OCI-LY3 (cell line): ENCODE measurements around the gene PIEZO1.
A peak's percentile ranks its signal among the peaks of the same experiment; 100 is the strongest.

Experiments used
- EZH2phosphoT487 ChIP-seq: fragments of 200-600 bp; shearing (Covaris generic); IDR thresholded peaks from 2 replicates; pipeline ENCODE4 v1.6.1; 2018; ENCODE audit warnings: antibody characterized with exemption, mixed run types, low read depth
- TF ChIP-seq, protein P1 (sequence below): fragments of 200-600, 300-600 bp; sonication (generic); IDR thresholded peaks from 2 replicates; pipeline ENCODE4 v1.5.1; 2014; ENCODE audit warnings: antibody characterized with exemption, low read length, low read depth

DNA sequence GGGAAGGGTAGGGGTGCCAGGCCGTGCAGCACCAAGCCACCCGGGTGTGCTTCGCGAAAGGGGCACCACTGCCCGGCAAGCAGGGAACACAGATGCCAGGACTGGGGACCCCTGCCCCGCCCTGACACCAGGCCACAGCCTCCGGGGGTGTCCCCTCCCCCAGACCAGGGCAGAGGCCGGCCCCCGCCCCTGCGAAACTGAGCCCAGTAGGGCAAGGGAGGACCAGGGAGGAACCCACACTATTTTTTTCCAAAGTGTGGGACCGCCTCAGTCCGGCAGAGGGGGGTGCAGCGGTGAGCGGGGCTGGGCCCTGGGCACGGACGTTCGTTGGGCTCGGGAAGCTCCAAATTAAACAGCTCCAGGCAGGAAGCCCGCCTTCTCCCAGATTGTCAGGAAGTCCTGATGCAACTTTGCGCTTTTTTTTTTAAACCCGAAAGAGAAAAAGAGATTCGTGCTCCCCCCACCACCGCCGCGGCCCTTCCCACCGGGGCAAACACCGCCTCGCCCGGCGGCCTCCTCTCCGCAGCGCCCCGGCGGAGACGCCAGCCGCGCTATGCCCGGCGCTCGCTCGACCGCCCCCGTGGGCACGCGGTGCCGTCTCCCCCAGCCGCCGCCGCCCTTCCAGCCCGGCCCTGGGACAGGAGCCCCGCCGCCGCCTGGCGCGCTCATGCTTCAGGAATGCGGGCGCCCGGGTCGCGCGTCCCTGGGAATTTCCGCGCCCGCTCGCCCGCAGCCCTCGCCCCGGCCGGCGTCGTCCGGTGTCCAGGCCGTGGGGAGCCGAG lies 755 bp downstream of the PIEZO1 start:
- TF ChIP-seq, protein P1, sequence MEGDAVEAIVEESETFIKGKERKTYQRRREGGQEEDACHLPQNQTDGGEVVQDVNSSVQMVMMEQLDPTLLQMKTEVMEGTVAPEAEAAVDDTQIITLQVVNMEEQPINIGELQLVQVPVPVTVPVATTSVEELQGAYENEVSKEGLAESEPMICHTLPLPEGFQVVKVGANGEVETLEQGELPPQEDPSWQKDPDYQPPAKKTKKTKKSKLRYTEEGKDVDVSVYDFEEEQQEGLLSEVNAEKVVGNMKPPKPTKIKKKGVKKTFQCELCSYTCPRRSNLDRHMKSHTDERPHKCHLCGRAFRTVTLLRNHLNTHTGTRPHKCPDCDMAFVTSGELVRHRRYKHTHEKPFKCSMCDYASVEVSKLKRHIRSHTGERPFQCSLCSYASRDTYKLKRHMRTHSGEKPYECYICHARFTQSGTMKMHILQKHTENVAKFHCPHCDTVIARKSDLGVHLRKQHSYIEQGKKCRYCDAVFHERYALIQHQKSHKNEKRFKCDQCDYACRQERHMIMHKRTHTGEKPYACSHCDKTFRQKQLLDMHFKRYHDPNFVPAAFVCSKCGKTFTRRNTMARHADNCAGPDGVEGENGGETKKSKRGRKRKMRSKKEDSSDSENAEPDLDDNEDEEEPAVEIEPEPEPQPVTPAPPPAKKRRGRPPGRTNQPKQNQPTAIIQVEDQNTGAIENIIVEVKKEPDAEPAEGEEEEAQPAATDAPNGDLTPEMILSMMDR, result peak; percentile 36
- no peak for TF ChIP-seq EZH2phosphoT487
